OCI-LY1 (cell line): ENCODE data around the gene SUN1.

ENCODE experiments used
- H2AFZ ChIP-seq: fragments of 200-600 bp; sonication (generic), shearing (Covaris generic); 2 replicates; pipeline ENCODE4 v1.6.0; 2014; ENCODE audit warnings: antibody characterized with exemption, mild to moderate bottlenecking, low read length
- H3F3A ChIP-seq: fragments of 200-600 bp; sonication (generic), shearing (Covaris generic); 2 replicates; pipeline ENCODE4 v1.6.0; 2014; ENCODE audit warnings: mild to moderate bottlenecking, antibody characterized with exemption, low read length, moderate library complexity; ENCODE audit not compliant: insufficient read depth
- H3K27ac ChIP-seq: fragments of 200-600 bp; sonication (generic); 2 replicates; pipeline ENCODE4 v1.5.1; 2014; ENCODE audit warnings: low read length, mixed run types, mild to moderate bottlenecking, low read depth; ENCODE audit not compliant: poor library complexity, severe bottlenecking
- H3K27me3 ChIP-seq: fragments of 200-600 bp; sonication (generic); 2 replicates; pipeline ENCODE4 v1.6.0; 2014; ENCODE audit warnings: antibody characterized with exemption, mild to moderate bottlenecking, low read length, moderate library complexity; ENCODE audit not compliant: insufficient read depth
- H3K36me3 ChIP-seq: fragments of 200-600 bp; sonication (generic); 2 replicates; pipeline ENCODE4 v1.6.1; 2014; ENCODE audit warnings: mild to moderate bottlenecking, antibody characterized with exemption, low read length, moderate library complexity, mixed read lengths; ENCODE audit not compliant: insufficient read depth
- H3K4me1 ChIP-seq: fragments of 200-600 bp; sonication (generic); 2 replicates; pipeline ENCODE4 v1.5.1; 2014; ENCODE audit warnings: mild to moderate bottlenecking, low read length, moderate library complexity; ENCODE audit not compliant: insufficient read depth, severe bottlenecking
- H3K4me2 ChIP-seq: fragments of 200-600 bp; sonication (generic), shearing (Covaris generic); 2 replicates; pipeline ENCODE4 v1.6.1; 2014; ENCODE audit warnings: low read length
- H3K4me3 ChIP-seq: fragments of 200-600 bp; sonication (generic); 2 replicates; pipeline ENCODE4 v1.5.1; 2014; ENCODE audit warnings: low read length, low read depth, mild to moderate bottlenecking, mixed read lengths; ENCODE audit not compliant: poor library complexity, severe bottlenecking
- H3K79me2 ChIP-seq: fragments of 200-600 bp; shearing (Covaris generic); 2 replicates; pipeline ENCODE4 v1.6.1; 2016; ENCODE audit warnings: mixed run types, low read length, mixed read lengths; ENCODE audit not compliant: insufficient read depth
- H3K9ac ChIP-seq: fragments of 200-600 bp; sonication (generic), shearing (Covaris generic); 2 replicates; pipeline ENCODE4 v1.6.1; 2014; ENCODE audit warnings: mild to moderate bottlenecking, low read length, mixed read lengths
- H3K9me2 ChIP-seq: fragments of 200-600 bp; sonication (generic), shearing (Covaris generic); 2 replicates; pipeline ENCODE4 v1.6.1; 2014; ENCODE audit warnings: low read depth, mild to moderate bottlenecking, low read length, mixed read lengths
- H3K9me3 ChIP-seq: fragments of 200-600 bp; shearing (Covaris generic); 2 replicates; pipeline ENCODE4 v1.6.1; 2014; ENCODE audit warnings: low read length, mixed read lengths
- H4K20me1 ChIP-seq: fragments of 200-600 bp; sonication (generic), shearing (Covaris generic); 2 replicates; pipeline ENCODE4 v1.6.0; 2016; ENCODE audit warnings: mild to moderate bottlenecking, low read length; ENCODE audit not compliant: insufficient read depth
- EZH2 ChIP-seq: fragments of 200-600 bp; sonication (generic), shearing (Covaris generic); IDR thresholded peaks from 2 replicates; pipeline ENCODE4 v1.8.0; 2017; ENCODE audit warnings: borderline replicate concordance, mixed run types, mild to moderate bottlenecking, antibody characterized with exemption, low read length, moderate library complexity, mixed read lengths
- TF ChIP-seq, protein P1 (sequence below): fragments of 200-600 bp; sonication (generic), shearing (Covaris generic); IDR thresholded peaks from 2 replicates; pipeline ENCODE4 v1.5.1; 2017; ENCODE audit warnings: mild to moderate bottlenecking, antibody characterized with exemption, low read length, moderate library complexity, mixed read lengths

SUN1 gene

DNA sequence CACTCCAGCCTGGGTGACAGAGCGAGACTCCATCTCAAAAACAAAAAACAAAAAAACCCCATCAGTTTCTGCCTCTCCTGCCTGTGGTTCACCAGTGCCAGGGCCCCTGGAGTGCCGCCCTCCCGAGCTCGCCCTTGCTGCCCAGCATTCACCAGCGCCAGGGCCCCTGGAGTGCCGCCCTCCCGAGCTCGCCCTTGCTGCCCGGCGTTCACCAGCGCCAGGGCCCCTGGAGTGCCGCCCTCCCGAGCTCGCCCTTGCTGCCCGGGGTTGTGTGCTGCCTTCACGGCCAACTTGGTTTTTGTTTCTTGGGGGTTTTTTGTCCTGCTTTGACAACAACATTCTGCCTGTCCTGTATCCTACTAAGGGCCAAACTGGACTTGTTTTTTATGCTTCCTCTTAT, 30.8 kb downstream of the SUN1 start:
- Histone ChIP-seq H3K9me3 (no peaks in the 10 kb centered on the region), H3K27me3 (no peaks in the 10 kb centered on the region), H3K36me3 (peaks cover 85% of the 10 kb centered on the region), H3K4me3 (no peak overlapping the region), H3K27ac (no peak overlapping the region), H4K20me1 (no peaks in the 10 kb centered on the region), H3K79me2 (no peaks in the 10 kb centered on the region), H2AFZ (no peak overlapping the region), H3K4me2 (no peak overlapping the region), H3K4me1 (no peaks in the 10 kb centered on the region), H3K9ac (no peak overlapping the region), H3F3A (no peaks in the 10 kb centered on the region), H3K9me2 (no peaks in the 10 kb centered on the region)
- TF ChIP-seq EZH2 = no peak

GRCh38 chr7:865921-866320, 33.6 kb downstream of the SUN1 start:
- no peaks in the 10 kb centered on the region for H4K20me1 ChIP-seq
- no peaks in the 10 kb centered on the region for H3K9me3 ChIP-seq
- no peaks in the 10 kb centered on the region for H3K9me2 ChIP-seq
- no peak overlapping the region for H3K9ac ChIP-seq
- H3F3A ChIP-seq = no peaks in the 10 kb centered on the region
- H2AFZ ChIP-seq = no peak overlapping the region
- H3K27ac ChIP-seq = no peak overlapping the region
- no peak overlapping the region for H3K4me2 ChIP-seq
- H3K27me3 ChIP-seq = no peaks in the 10 kb centered on the region
- no peaks in the 10 kb centered on the region for H3K4me1 ChIP-seq
- no peak overlapping the region for H3K4me3 ChIP-seq
- TF ChIP-seq, protein P1, sequence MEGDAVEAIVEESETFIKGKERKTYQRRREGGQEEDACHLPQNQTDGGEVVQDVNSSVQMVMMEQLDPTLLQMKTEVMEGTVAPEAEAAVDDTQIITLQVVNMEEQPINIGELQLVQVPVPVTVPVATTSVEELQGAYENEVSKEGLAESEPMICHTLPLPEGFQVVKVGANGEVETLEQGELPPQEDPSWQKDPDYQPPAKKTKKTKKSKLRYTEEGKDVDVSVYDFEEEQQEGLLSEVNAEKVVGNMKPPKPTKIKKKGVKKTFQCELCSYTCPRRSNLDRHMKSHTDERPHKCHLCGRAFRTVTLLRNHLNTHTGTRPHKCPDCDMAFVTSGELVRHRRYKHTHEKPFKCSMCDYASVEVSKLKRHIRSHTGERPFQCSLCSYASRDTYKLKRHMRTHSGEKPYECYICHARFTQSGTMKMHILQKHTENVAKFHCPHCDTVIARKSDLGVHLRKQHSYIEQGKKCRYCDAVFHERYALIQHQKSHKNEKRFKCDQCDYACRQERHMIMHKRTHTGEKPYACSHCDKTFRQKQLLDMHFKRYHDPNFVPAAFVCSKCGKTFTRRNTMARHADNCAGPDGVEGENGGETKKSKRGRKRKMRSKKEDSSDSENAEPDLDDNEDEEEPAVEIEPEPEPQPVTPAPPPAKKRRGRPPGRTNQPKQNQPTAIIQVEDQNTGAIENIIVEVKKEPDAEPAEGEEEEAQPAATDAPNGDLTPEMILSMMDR = no peak
- no peak for TF ChIP-seq EZH2
- no peaks in the 10 kb centered on the region for H3K79me2 ChIP-seq
- H3K36me3 ChIP-seq = peaks cover 72% of the 10 kb centered on the region

DNA sequence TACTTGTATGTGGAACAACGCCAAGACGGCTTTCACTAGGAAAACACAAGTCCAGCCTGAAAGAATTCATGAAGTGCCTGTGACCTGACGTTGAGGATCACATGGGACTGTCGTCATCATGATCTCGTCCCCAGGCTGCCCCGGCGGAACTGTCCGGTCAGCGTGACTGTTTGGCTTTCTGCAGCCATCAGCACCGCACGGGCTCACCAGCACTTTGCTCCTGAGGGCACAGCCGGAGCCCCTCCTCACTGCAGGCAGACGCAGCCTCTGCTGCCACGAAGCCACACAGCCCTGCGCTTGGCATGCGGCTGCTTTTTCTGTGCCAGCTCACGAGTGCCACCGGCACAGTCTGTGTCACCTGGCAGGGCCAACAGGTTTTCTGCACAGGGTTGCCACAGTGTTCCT, 34.7 kb downstream of the SUN1 start:
- no peak overlapping the region for H3K9ac ChIP-seq
- H3K36me3 ChIP-seq = peaks cover 67% of the 10 kb centered on the region
- TF ChIP-seq, protein P1 = no peak
- TF ChIP-seq EZH2 = no peak
- no peak overlapping the region for H3K4me2 ChIP-seq
- no peaks in the 10 kb centered on the region for H3K9me3 ChIP-seq
- no peaks in the 10 kb centered on the region for H3K9me2 ChIP-seq
- H3K4me3 ChIP-seq = no peak overlapping the region
- no peak overlapping the region for H3K27ac ChIP-seq
- no peaks in the 10 kb centered on the region for H3K79me2 ChIP-seq
- no peaks in the 10 kb centered on the region for H3K27me3 ChIP-seq
- H3K4me1 ChIP-seq = no peaks in the 10 kb centered on the region
- H3F3A ChIP-seq = no peaks in the 10 kb centered on the region
- no peak overlapping the region for H2AFZ ChIP-seq
- no peaks in the 10 kb centered on the region for H4K20me1 ChIP-seq

DNA sequence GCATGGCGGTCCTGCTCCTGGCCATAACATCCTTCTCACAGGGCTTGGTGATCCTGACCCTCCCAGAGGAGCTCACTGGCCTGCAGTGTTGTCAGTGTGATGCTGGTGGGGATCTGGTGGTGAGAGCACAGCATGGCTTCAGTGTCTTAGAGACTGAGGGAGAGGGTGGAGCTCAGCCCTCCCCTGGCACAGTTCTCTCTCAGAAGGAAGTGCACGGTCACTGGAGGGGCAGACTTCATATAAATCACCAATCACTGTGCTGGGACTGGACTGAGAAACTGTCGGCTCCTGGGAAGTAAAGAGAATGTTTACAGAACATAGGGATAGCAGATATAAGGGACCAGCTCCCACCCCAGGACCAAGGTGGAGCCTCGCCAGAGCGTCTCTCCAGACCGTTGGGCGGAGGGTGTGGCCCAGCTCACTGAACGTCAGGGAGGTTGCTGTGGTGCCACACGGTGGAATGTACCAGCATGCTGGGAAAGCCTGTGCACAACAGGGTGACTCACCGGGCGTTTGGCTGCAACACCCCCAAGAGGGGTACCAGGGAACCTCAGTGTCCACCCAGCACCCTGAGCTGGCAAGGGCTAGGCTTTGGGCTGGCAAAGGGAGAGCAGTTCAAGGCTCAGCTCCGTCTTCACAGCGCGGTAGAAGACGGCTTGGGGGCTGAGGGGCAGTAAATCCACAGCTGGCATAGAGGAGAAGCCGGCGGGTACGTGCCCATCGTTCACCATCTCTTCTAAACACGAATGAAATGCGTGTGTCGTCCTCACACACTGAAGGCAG, 35.3 kb downstream of the SUN1 start:
- no peak overlapping the region for H3K9ac ChIP-seq
- H3K79me2 ChIP-seq = no peaks in the 10 kb centered on the region
- H3K4me3 ChIP-seq = no peak overlapping the region
- no peak overlapping the region for H3K27ac ChIP-seq
- H4K20me1 ChIP-seq = no peaks in the 10 kb centered on the region
- H3K27me3 ChIP-seq = no peaks in the 10 kb centered on the region
- H3K4me2 ChIP-seq = no peak overlapping the region
- H3K4me1 ChIP-seq = no peaks in the 10 kb centered on the region
- no peaks in the 10 kb centered on the region for H3F3A ChIP-seq
- no peak for TF ChIP-seq EZH2
- TF ChIP-seq, protein P1 = no peak
- H3K9me2 ChIP-seq = no peaks in the 10 kb centered on the region
- H3K36me3 ChIP-seq = peaks cover 67% of the 10 kb centered on the region
- no peak overlapping the region for H2AFZ ChIP-seq
- no peaks in the 10 kb centered on the region for H3K9me3 ChIP-seq
